ENCODE measurements around the gene ADAMTS16. TPM values are rescaled to one million over a fixed set of nuclear protein-coding genes. Genes with fewer than 3 reads are reported as not detected.

ADAMTS16 gene
- total RNA-seq, 1 experiment from 2014 or later: 0.28 TPM

GRCh38 chr5:5195128-5195918, 55.2 kb downstream of the ADAMTS16 start:
- Histone ChIP-seq H3K36me3 (ENCODE audit: insufficient read depth, low read length, poor library complexity, severe bottlenecking) (no peaks in the 10 kb centered on the region), H3K9me3 (ENCODE audit: low read depth, low read length, poor library complexity, severe bottlenecking) (no peaks in the 10 kb centered on the region), H3K27ac (ENCODE audit: low read depth, low read length, poor library complexity, severe bottlenecking) (no peak overlapping the region), H3K4me1 (ENCODE audit: insufficient read depth, low read length, poor library complexity, severe bottlenecking) (peaks cover 26% of the 10 kb centered on the region), H3K27me3 (replicated peaks; ENCODE audit: insufficient read depth, low read depth, low read length, poor library complexity) (peaks cover 21% of the 10 kb centered on the region), H3K4me3 (ENCODE audit: low read depth, low read length, poor library complexity, severe bottlenecking) (no peak overlapping the region)
- peak; percentile 15 for DNase-seq (ENCODE audit: low spot score)
- POLR2A ChIA-PET (ENCODE audit: low non-redundant PET): interaction anchor here (0.6 kb wide), 1 partner anchor 145 kb away, joined by 3 read pairs; no protein-coding TSS in a partner anchor
- BruUV-seq (replicated peaks): no TSS peak
- CTCF ChIA-PET: no interaction called here
- intact Hi-C loops (cut with micrococcal nuclease; ENCODE audit: unreplicated experiment): no loop called here
- no peak for TF ChIP-seq EZH2 (IDR thresholded peaks at IDR 0.05; ENCODE audit: borderline replicate concordance, low read depth, low read length, poor library complexity, severe bottlenecking)
- no peak for TF ChIP-seq CTCF (conservative IDR thresholded peaks at IDR 0.05; ENCODE audit: low read depth, low read length)

- Histone ChIP-seq H3K9me3 (ENCODE audit: low read depth, low read length, poor library complexity, severe bottlenecking) (no peaks in the 10 kb centered on the region), H3K27me3 (replicated peaks; ENCODE audit: insufficient read depth, low read depth, low read length, poor library complexity) (peaks cover 34% of the 10 kb centered on the region), H3K4me1 (ENCODE audit: insufficient read depth, low read length, poor library complexity, severe bottlenecking) (peaks cover 9% of the 10 kb centered on the region), H3K4me3 (ENCODE audit: low read depth, low read length, poor library complexity, severe bottlenecking) (no peak overlapping the region), H3K27ac (ENCODE audit: low read depth, low read length, poor library complexity, severe bottlenecking) (no peak overlapping the region), H3K36me3 (ENCODE audit: insufficient read depth, low read length, poor library complexity, severe bottlenecking) (no peaks in the 10 kb centered on the region)
- no TSS peak for BruUV-seq (replicated peaks)
- intact Hi-C loops (cut with micrococcal nuclease; ENCODE audit: unreplicated experiment): no loop called here
- CTCF ChIA-PET: no interaction called here
- POLR2A ChIA-PET (ENCODE audit: low non-redundant PET): no interaction called here
- DNase-seq (ENCODE audit: low spot score): peak; percentile 6
- TF ChIP-seq EZH2 (IDR thresholded peaks at IDR 0.05; ENCODE audit: borderline replicate concordance, low read depth, low read length, poor library complexity, severe bottlenecking) (no peak), CTCF (conservative IDR thresholded peaks at IDR 0.05; ENCODE audit: low read depth, low read length) (no peak)
Observed at GRCh38 chr5:5198135-5198534, 58.0 kb downstream of the ADAMTS16 start.

GRCh38 chr5:5198815-5199214, 58.7 kb downstream of the ADAMTS16 start:
- no peak for TF ChIP-seq EZH2 (IDR thresholded peaks at IDR 0.05; ENCODE audit: borderline replicate concordance, low read depth, low read length, poor library complexity, severe bottlenecking)
- no peak for TF ChIP-seq CTCF (conservative IDR thresholded peaks at IDR 0.05; ENCODE audit: low read depth, low read length)
- no peaks in the 10 kb centered on the region for H3K9me3 ChIP-seq (ENCODE audit: low read depth, low read length, poor library complexity, severe bottlenecking)
- intact Hi-C loops (cut with micrococcal nuclease; ENCODE audit: unreplicated experiment): no loop called here
- peaks cover 2% of the 10 kb centered on the region for H3K4me1 ChIP-seq (ENCODE audit: insufficient read depth, low read length, poor library complexity, severe bottlenecking)
- H3K27me3 ChIP-seq (replicated peaks; ENCODE audit: insufficient read depth, low read depth, low read length, poor library complexity): peaks cover 40% of the 10 kb centered on the region
- no peak for DNase-seq (ENCODE audit: low spot score)
- H3K36me3 ChIP-seq (ENCODE audit: insufficient read depth, low read length, poor library complexity, severe bottlenecking): no peaks in the 10 kb centered on the region
- POLR2A ChIA-PET (ENCODE audit: low non-redundant PET): no interaction called here
- H3K4me3 ChIP-seq (ENCODE audit: low read depth, low read length, poor library complexity, severe bottlenecking): no peak overlapping the region
- CTCF ChIA-PET: no interaction called here
- H3K27ac ChIP-seq (ENCODE audit: low read depth, low read length, poor library complexity, severe bottlenecking): no peak overlapping the region
- BruUV-seq (replicated peaks): no TSS peak
